H4 (cell line): ENCODE data around the gene LPP. TPM values are rescaled to one million over a fixed set of nuclear protein-coding genes. Genes with fewer than 3 reads are reported as not detected.

Experiments used
- DNase-seq: peaks from one replicate; pipeline ENCODE4 v3.0.0-alpha.2; 2015; ENCODE audit warnings: low spot score
- total RNA-seq: library from RNA; depleted of rRNA; stranded (reverse); fragments of >200 nt; shearing (Covaris generic); gene quantifications from 2 replicates; pipeline ENCODE4 v1.2.3, GENCODE V29; 2014

The LPP gene
- total RNA-seq, 1 experiment from 2014 or later: 28.3 TPM

- no peak for DNase-seq
Measured at GRCh38 chr3:188553569-188553968, 399.6 kb downstream of the LPP start.

- no peak for DNase-seq
Measured at GRCh38 chr3:188554404-188554803, 400.4 kb downstream of the LPP start.

- DNase-seq: no peak
Measured at GRCh38 chr3:188557235-188557634, 403.3 kb downstream of the LPP start.

- DNase-seq: no peak
Measured at GRCh38 chr3:188558343-188559071, 404.6 kb downstream of the LPP start.

- no peak for DNase-seq
Measured at GRCh38 chr3:188559072-188559429, 405.1 kb downstream of the LPP start.

GRCh38 chr3:188559856-188560255 lies 405.9 kb downstream of the LPP start:
- no peak for DNase-seq

GRCh38 chr3:188562144-188562543 lies 408.2 kb downstream of the LPP start:
- DNase-seq: no peak

GRCh38 chr3:188567478-188568195 lies 413.7 kb downstream of the LPP start:
- DNase-seq: no peak

GRCh38 chr3:188568736-188569135 lies 414.8 kb downstream of the LPP start:
- no peak for DNase-seq

- no peak for DNase-seq
Measured at GRCh38 chr3:188571531-188572095, 417.7 kb downstream of the LPP start.

GRCh38 chr3:188573291-188573940 lies 419.5 kb downstream of the LPP start:
- no peak for DNase-seq

GRCh38 chr3:188573956-188574355 lies 420.0 kb downstream of the LPP start:
- no peak for DNase-seq

- no peak for DNase-seq
Measured at GRCh38 chr3:188574885-188575284, 420.9 kb downstream of the LPP start.

- DNase-seq: no peak
Measured at GRCh38 chr3:188575501-188575900, 421.5 kb downstream of the LPP start.

GRCh38 chr3:188577539-188577938 lies 423.6 kb downstream of the LPP start:
- no peak for DNase-seq

GRCh38 chr3:188578576-188579363 lies 424.8 kb downstream of the LPP start:
- no peak for DNase-seq

- no peak for DNase-seq
Measured at GRCh38 chr3:188580223-188580622, 426.3 kb downstream of the LPP start.

GRCh38 chr3:188580659-188581058 lies 426.7 kb downstream of the LPP start:
- DNase-seq: no peak

GRCh38 chr3:188581365-188581764 lies 427.4 kb downstream of the LPP start:
- DNase-seq: no peak

- no peak for DNase-seq
Measured at GRCh38 chr3:188581792-188582191, 427.8 kb downstream of the LPP start.

- no peak for DNase-seq
Measured at GRCh38 chr3:188583341-188584161, 429.6 kb downstream of the LPP start.
